NOMO-1 treated with dmso at 0.1 percent for 144 hours (cell line): ENCODE data around the gene C19orf25.

Source experiments
- DNase-seq: peaks from one replicate; lab custom pipeline; 2025; ENCODE audit not compliant: unreplicated experiment; lab: John Stamatoyannopoulos, UW

C19orf25 gene

GRCh38 chr19:1496714-1497577 lies 17.9 kb upstream of the C19orf25 start:
- DNase-seq, result no peak

- DNase-seq, result no peak
These were observed 17.0 kb upstream of the C19orf25 start for GRCh38 chr19:1495799-1496713.

DNA sequence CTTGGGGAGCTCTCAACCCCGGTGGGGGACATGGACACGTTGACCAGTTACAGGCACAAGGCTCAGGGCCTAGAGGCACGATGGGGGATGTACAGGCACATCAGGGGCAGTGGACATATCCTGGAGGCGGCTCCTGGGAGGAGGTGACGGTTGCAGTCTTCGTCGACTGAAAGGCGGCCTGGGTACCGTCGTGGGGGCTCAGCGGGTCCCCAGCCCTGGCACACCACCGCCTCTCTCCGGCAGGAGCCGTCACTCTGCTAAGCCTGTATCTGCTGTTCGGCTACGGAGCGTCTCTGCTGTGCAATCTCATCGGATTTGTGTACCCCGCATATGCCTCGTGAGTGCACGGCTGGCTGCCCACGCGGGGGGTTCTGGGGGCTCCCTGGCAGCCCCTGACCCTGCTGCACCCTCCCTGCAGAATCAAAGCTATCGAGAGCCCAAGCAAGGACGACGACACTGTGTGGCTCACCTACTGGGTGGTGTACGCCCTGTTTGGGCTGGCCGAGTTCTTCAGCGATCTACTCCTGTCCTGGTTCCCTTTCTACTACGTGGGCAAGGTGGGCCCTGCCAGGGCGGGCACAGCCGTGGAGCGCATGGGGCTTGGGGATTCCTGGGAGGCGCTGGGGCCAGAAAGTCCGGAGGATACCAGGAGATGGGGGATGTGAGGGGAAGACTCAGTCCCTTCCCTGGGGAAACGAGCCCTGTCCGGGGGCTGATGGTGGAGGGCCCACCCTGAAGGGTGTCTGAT lies 16.2 kb upstream of the C19orf25 start:
- DNase-seq, result no peak

DNA sequence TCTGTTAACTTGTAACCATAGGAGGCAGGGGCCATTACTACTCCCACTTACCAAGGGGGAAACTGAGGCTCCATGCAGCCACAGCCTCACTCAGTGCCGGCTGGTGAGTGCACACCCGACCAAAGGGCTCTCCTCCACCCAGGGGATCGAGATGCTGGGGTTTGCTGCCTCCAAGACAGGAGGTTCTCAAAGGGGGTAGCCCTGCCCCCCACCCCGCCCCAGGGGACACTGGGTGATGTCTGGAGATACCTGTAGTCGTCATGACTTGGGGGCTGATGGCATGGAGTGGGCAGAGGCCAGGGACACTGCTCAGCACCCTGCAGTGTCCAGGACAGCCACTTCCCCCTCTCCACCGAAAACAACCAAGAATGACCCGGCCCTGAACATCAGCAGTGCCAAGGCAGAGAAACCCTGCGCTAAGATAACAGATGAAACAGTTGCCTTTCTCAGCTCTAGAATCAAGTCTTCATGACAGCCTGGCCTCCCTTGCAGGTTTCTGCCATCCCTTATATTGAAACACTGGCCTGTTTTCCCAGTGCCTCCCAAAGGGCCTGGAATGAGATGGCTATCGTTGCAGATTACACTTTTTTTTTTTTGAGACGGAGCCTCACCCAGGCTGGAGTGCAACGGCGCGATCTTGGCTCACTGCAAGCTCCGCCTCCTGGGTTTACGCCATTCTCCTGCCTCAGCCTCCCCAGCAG lies 15.2 kb upstream of the C19orf25 start:
- DNase-seq, result no peak

GRCh38 chr19:1492474-1493006 lies 13.5 kb upstream of the C19orf25 start:
- DNase-seq, result no peak

- DNase-seq, result no peak
These were observed 12.8 kb upstream of the C19orf25 start for GRCh38 chr19:1491849-1492170.

- DNase-seq, result no peak
These were observed 12.3 kb upstream of the C19orf25 start, which contains the start of gene REEP6 for GRCh38 chr19:1491114-1491848. TSS of gene REEP6 (plus strand) at chr19:1491181. CDS start at chr19:1491270, 89 bp downstream.

DNA sequence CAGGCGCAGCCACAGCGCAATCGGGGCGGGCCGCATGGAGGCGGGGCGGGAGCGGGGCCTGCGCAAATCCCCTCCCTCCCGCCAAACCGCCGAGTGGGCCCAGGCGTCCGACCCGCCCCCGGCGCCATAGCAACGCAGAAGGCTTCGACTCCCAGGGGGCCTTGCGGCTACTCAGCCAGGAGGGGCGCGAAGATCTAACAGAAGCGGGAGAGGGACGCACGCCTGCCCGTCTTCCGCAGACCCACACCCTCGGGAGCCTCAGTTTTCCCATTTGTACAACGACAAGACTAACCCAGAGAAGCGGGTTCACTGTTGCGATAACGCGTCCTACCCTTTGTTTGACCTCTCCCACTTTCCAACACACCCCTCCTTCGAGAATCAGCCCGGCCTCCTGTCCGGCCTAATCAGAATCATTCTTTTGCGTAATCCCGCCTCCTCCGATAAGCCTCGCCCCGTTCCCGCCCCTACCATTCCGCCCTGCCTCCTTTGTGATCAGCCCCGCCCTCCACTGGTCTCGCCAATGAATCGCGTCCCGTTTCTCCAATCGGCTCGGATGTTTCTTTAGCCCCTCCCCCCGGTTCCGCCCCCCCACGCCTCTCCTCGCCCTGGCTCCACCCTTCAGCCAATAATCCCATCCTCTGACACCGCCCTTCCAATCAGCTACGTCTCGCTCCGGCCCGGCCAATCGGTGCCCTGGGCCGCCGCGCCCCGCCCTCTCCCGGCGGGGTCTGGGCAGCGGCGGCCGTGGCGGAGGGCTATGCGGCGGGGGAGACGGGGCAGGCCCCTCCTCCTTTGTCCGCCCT lies 11.5 kb upstream of the C19orf25 start, which contains the start of gene PCSK4:
Gene PCSK4 (minus strand): TSS at position 40 of the 803 bp plus-strand sequence. CDS start 4 bp downstream, at position 36.
- DNase-seq, result peak; percentile 98

DNA sequence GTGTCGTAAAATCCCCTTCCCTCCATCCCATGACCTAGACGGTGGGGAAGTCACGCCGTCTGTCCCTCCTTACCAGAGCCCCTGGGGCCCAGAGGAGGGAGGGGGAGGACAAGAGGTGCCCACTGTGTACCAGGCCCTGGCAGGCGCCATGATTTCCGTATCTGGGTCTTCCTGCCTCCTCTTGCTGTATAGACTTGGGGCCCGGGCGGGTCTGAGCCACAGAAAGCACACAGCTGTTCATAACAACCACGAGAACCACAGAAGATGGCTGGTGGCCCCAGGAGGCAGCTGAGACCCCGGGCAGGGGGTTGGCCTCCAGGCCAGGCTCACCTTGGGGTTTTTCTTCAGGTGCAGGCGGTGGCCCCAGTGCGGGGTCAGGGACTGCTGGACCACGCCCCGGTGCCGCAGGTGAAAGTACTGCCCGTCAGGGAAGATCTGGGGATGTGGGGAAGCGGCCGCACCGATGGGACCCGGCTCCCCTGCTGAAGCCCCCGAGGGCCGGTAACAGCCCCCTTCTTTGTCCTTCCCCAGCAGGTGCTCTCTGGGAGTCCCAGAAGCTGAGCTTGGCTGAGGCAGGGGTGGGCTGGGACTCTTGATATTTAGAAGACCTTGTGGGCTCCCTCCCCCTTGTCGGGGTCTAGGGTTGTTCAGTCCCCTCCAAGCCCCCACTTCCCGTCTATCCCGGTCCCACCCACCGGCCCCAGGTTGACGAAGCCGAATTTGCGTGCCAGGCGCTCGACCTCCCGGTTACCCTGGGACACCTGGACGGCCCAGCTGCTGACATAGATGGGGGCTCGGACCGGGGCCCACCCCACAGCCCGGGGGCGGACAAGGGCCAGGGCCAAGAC lies 10.7 kb upstream of the C19orf25 start:
- no peak for DNase-seq

GRCh38 chr19:1488282-1488601 lies 9.2 kb upstream of the C19orf25 start:
- no peak for DNase-seq

DNA sequence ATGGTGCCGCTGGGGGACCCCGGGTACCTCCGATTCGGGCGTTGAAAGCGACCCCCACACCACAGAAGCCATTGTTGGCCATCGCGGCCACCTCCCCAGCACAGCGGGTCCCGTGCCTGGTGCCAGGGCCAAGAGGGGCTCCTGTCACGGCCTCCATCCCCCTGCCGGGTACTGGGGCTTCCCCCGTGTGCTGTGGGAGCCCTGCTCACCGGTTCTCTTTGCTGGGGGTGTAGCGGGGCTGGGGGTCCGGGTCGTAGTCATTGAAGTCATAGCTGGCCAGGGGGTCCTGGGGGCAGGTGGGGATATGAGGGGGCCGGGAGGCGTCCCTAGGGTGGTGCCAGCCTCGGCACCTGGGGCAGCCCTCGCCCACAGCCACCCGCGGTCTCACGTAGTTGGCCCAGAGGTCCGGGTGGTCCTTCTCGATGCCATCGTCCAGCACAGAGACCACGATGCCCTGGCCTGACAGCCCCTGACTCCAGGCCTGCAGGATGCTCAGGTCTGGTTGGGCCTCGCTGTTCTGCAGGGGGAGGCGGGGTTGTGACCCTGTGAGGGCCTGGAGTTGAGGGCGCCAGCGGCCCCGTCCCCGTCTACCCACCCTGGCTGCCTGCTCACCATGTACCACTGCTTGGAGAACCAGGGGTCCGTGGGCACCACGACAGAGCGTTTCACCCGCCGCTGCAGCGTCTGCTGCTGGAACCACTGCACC lies 8.7 kb upstream of the C19orf25 start:
- DNase-seq, result no peak

DNA sequence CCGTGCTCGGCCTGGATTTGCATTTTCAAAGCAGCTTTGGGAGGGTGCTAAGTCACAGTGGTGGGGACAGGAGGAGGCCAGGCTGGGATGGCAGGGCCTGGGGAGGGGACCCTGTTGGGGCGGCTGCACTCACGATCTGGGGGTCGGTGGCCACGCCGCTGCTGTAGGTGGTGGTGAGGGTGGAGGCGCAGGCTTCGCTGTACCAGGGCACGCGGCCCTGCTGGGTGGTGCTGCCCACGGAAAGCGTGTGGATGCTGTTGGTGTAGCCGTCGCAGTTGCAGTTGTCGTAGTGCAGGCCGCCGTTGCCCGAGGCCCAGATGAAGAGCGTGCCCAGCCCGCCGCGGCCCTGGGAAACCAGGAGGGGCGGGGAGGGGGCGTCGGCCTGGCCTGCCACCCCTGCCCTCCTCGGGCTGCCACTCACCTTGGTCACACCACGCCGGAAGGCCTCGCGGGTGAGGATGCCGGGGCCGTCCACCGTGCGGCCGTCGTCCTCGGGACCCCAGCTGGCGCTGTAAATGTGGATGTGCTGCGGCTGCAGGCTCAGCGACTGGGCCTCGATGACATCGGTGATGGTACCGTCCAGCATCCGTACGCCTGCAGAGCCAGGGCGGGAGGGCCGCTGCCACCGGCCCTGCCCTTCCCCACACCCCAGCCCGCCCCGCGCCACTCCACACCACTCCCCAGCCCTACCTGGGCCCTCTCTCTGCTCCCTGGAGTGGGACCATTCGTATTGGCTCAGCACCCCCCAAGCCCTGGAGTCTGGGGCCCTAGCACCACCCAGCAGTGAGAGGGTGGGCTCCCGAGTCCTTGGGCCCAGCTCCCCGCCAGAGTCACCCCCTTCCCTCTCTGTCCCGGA lies 7.9 kb upstream of the C19orf25 start:
- no peak for DNase-seq

DNA sequence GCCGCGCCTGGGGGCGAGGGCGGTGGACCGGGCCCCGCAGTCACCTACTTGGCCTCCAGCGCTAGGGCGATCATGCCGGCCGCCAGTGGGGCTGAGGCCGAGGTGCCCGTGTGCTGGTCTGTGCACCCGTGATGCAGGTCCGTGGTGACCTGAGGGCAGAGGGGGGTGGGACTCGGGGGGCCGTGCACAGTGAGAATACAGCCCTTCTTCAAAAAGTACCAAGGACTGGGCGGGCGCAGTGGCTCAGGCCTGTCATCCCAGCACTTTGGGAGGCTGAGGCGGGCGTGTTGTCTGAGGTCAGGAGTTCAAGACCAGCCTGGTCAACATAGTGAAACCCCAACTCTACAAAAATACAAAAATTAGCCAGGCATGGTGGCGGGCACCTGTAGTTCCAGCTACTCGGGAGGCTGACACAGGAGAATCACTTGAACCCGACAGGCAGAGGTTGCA lies 5.0 kb upstream of the C19orf25 start:
- no peak for DNase-seq

DNA sequence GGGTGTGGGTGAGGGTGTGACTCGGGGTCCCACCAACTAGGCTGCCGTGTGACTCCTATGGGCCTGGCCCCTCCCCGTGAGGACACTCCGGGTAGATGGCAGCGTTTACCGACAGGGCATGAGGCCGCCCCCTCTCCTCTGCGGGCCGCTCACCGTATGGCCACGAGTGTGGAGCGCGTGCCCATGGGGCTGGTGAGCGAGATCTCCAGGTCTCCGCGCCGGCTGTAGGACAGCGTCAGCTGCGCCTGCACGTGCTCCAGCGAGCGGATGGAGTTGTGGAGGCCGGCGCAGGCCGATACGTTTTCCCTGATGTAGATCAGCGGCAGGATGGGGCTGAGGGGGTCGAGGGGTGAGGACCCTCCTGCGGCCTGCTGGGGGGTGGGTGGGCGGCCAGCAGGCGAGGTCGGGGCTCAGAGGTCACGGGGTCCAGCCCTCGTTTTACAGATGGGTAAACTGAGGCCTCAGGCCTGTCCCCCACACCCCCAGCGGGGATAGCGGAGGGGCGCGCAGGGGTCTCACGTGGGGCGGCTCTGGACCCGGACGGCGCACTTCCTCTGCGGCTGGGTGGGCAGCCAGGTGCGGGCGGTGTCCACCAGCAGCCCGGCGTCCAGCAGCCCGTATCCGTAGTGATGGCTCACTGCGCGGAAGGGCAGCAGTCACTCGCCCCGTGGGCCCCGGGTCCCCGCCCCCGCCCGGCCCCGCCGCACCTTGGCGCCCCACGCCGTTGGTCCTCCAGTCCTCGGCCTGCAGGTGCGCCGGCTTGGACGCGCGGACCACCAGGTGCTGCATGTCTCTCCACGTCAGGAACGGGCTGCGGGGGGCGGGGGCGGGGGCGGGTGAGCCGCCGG lies 4.3 kb upstream of the C19orf25 start:
- DNase-seq, result no peak

- DNase-seq, result no peak
These were observed 3.5 kb upstream of the C19orf25 start for GRCh38 chr19:1482361-1483130.
